Trophoblast cell (in vitro differentiated cells and primary cell): ENCODE results near the gene WDR45. TPM values are rescaled to one million over a fixed set of nuclear protein-coding genes. Genes with fewer than 3 reads are reported as not detected.
"Not testable (repeated sequence)": the region's sequence is repeated elsewhere in the genome, so short reads cannot be mapped to it uniquely, and the experiment has no call there.

Source experiments
- DNase-seq, 2 donors: peaks; one replicate each; pipeline ENCODE4 v3.0.0-alpha.2; 2016
- H2AFZ ChIP-seq: 2 replicates; pipeline ENCODE4 v1.6.1; 2013; ENCODE audit warnings: low read length, moderate library complexity, mild to moderate bottlenecking; ENCODE audit not compliant: insufficient read depth, poor library complexity
- H2AK5ac ChIP-seq: 2 replicates; pipeline ENCODE4 v1.6.1; 2013; ENCODE audit warnings: mild to moderate bottlenecking, low read length
- H2BK120ac ChIP-seq: 2 replicates; pipeline ENCODE4 v1.6.1; 2013; ENCODE audit warnings: low read length, mild to moderate bottlenecking, moderate library complexity; ENCODE audit not compliant: insufficient read depth, poor library complexity
- H2BK12ac ChIP-seq: 2 replicates; pipeline ENCODE4 v1.6.1; 2013; ENCODE audit warnings: mild to moderate bottlenecking, low read length, moderate library complexity
- H2BK5ac ChIP-seq: 2 replicates; pipeline ENCODE4 v1.6.1; 2013; ENCODE audit warnings: low read length, low read depth, moderate library complexity, mild to moderate bottlenecking; ENCODE audit not compliant: poor library complexity
- H3K14ac ChIP-seq: 2 replicates; pipeline ENCODE4 v1.6.1; 2013; ENCODE audit warnings: mild to moderate bottlenecking, low read length
- H3K18ac ChIP-seq: 2 replicates; pipeline ENCODE4 v1.6.1; 2013; ENCODE audit warnings: mild to moderate bottlenecking, low read length
- H3K23ac ChIP-seq: 2 replicates; pipeline ENCODE4 v1.6.1; 2013; ENCODE audit warnings: low read length
- H3K27ac ChIP-seq: 2 replicates; pipeline ENCODE4 v1.5.1; 2013; ENCODE audit warnings: low read depth, mild to moderate bottlenecking, inconsistent platforms, low read length, moderate library complexity
- H3K27me3 ChIP-seq: 2 replicates; pipeline ENCODE4 v1.6.1; 2013; ENCODE audit warnings: inconsistent platforms, mild to moderate bottlenecking, low read length, moderate library complexity; ENCODE audit not compliant: insufficient read depth
- H3K36me3 ChIP-seq, 2 experiments: 1 replicate in 1 of 2; 2 replicates in 1 of 2; pipeline ENCODE4 v1.6.1; 2013; ENCODE audit warnings: low read length in 2 of 2, mild to moderate bottlenecking in 2 of 2, moderate library complexity in 1 of 2; ENCODE audit not compliant: insufficient read depth in 2 of 2, control insufficient read depth in 1 of 2
- H3K4ac ChIP-seq: 2 replicates; pipeline ENCODE4 v1.6.1; 2013; ENCODE audit warnings: low read depth, mild to moderate bottlenecking, low read length, moderate library complexity
- H3K4me1 ChIP-seq, 2 experiments: 1 replicate in 1 of 2; 2 replicates in 1 of 2; pipeline ENCODE4 v1.6.1; 2013; ENCODE audit warnings: low read length in 2 of 2, mild to moderate bottlenecking in 2 of 2, moderate library complexity in 1 of 2; ENCODE audit not compliant: insufficient read depth in 2 of 2, control insufficient read depth in 1 of 2
- H3K4me2 ChIP-seq: 2 replicates; pipeline ENCODE4 v1.6.1; 2013; ENCODE audit warnings: inconsistent platforms, mild to moderate bottlenecking, low read length, moderate library complexity
- H3K4me3 ChIP-seq: 2 replicates; pipeline ENCODE4 v1.5.1; 2013; ENCODE audit warnings: mild to moderate bottlenecking, low read depth, low read length, inconsistent platforms
- H3K79me1 ChIP-seq: one replicate; pipeline ENCODE4 v1.6.1; 2013; ENCODE audit warnings: low read length
- H3K79me2 ChIP-seq: 2 replicates; pipeline ENCODE4 v1.6.1; 2013; ENCODE audit warnings: low read length, mild to moderate bottlenecking; ENCODE audit not compliant: control insufficient read depth, insufficient read depth, poor library complexity
- H3K9ac ChIP-seq: 2 replicates; pipeline ENCODE4 v1.6.1; 2013; ENCODE audit warnings: mild to moderate bottlenecking, low read length
- H3K9me3 ChIP-seq: 2 replicates; pipeline ENCODE4 v1.6.1; 2013; ENCODE audit warnings: low read depth, mild to moderate bottlenecking, control low read depth, inconsistent platforms, low read length; ENCODE audit not compliant: insufficient read depth
- H4K12ac ChIP-seq: 2 replicates; pipeline ENCODE4 v1.6.1; 2013; ENCODE audit warnings: low read depth, mild to moderate bottlenecking, low read length, moderate library complexity
- H4K8ac ChIP-seq: 2 replicates; pipeline ENCODE4 v1.6.1; 2013; ENCODE audit warnings: low read depth, mild to moderate bottlenecking, low read length, moderate library complexity
- H4K91ac ChIP-seq: one replicate; pipeline ENCODE4 v1.6.1; 2013; ENCODE audit warnings: low read depth, mild to moderate bottlenecking, low read length, moderate library complexity
- whole genome bisulfite sequencing: extraction: QIAGEN DNeasy Blood & Tissue Kit; methylation state at CpG from one replicate; pipeline ENCODE4 v1.1.7; 2013; ENCODE audit warnings: missing lambda C conversion rate; ENCODE audit not compliant: insufficient read length, insufficient coverage; ENCODE audit errors: extremely low coverage; 5-methylcytosine and 5-hydroxymethylcytosine counted together
- polyA plus RNA-seq: library from polyadenylated mRNA; stranded (reverse); fragments of 200-250 nt; gene quantifications from 2 replicates; pipeline ENCODE4 v1.2.3, GENCODE V29; 2013

The WDR45 gene
- 39.0 and 40.1 TPM in 2 replicates for polyA plus RNA-seq

GRCh38 chrX:49079489-49080428 is at the start of gene WDR45:
TSS of gene WDR45 (minus strand) at chrX:49079887. CDS start at chrX:49078095, 1,792 bp downstream.
- Histone ChIP-seq H3K79me2 (peaks cover 3% of the 10 kb centered on the region), H3K4me3 (peak within 1 kb of the TSS; percentile 81), H4K8ac (peak within 1 kb of the TSS; percentile 88), H3K4me2 (peak within 1 kb of the TSS; percentile 60), H4K12ac (peak within 1 kb of the TSS; percentile 89), H3K9me3 (no peaks in the 10 kb centered on the region), H3K27me3 (no peaks in the 10 kb centered on the region), H3K9ac (peak within 1 kb of the TSS; percentile 98), H2BK5ac (peak within 1 kb of the TSS; percentile 80), H3K14ac (peak within 1 kb of the TSS; percentile 85), H2AK5ac (peak within 1 kb of the TSS; percentile 79), H3K23ac (no peak within 1 kb of the TSS), H3K4ac (peak within 1 kb of the TSS; percentile 87), H4K91ac (peak within 1 kb of the TSS; percentile 90), H3K36me3 (peaks cover 17 to 23% of the 10 kb centered on the region in 2 experiments), H3K79me1 (peaks cover 10% of the 10 kb centered on the region), H2AFZ (peak within 1 kb of the TSS; percentile 69), H3K4me1 (peaks cover 9 to 15% of the 10 kb centered on the region in 2 experiments), H3K27ac (peak within 1 kb of the TSS; percentile 83), H3K18ac (peak within 1 kb of the TSS; percentile 87), H2BK120ac (peak within 1 kb of the TSS; percentile 76), H2BK12ac (no peak within 1 kb of the TSS)
- no CpG with 5 or more reads among the region's 55 CpGs for WGBS
- DNase-seq: peak; percentile 24 to 61

- Histone ChIP-seq H3K36me3 (no peaks in the 10 kb centered on the region), H3K4me1 (no peaks in the 10 kb centered on the region), H3K4me2 (no peak overlapping the region), H2AFZ (no peak overlapping the region), H3K79me2 (no peaks in the 10 kb centered on the region), H4K12ac (no peak overlapping the region), H3K23ac (no peak overlapping the region), H3K79me1 (no peaks in the 10 kb centered on the region), H3K27ac (no peak overlapping the region), H3K9ac (no peak overlapping the region), H2BK120ac (no peak overlapping the region), H4K8ac (no peak overlapping the region), H3K27me3 (no peaks in the 10 kb centered on the region), H3K4me3 (no peak overlapping the region), H2BK5ac (no peak overlapping the region), H2BK12ac (no peak overlapping the region), H3K9me3 (no peaks in the 10 kb centered on the region), H2AK5ac (no peak overlapping the region), H4K91ac (no peak overlapping the region), H3K14ac (no peak overlapping the region), H3K4ac (no peak overlapping the region), H3K18ac (no peak overlapping the region)
- no peak for DNase-seq
- no CpG with 5 or more reads among the region's 4 CpGs for WGBS
Measured at GRCh38 chrX:49129427-49129826, 49.7 kb upstream of the WDR45 start.

- H4K91ac ChIP-seq, H3K4me2 ChIP-seq, H2BK12ac ChIP-seq, H3K9ac ChIP-seq, H3K79me1 ChIP-seq, H3K79me2 ChIP-seq, H2AK5ac ChIP-seq, H3K14ac ChIP-seq, H3K4me1 ChIP-seq, H3K4ac ChIP-seq, H3K9me3 ChIP-seq, H3K36me3 ChIP-seq, H3K27me3 ChIP-seq, H4K8ac ChIP-seq, H3K18ac ChIP-seq, H2AFZ ChIP-seq, H3K23ac ChIP-seq, H2BK5ac ChIP-seq, DNase-seq, H3K27ac ChIP-seq, H3K4me3 ChIP-seq, H2BK120ac ChIP-seq, H4K12ac ChIP-seq: not testable (repeated sequence)
- no CpG with 5 or more reads among the region's 13 CpGs for WGBS
Measured at GRCh38 chrX:49127742-49128258, 48.1 kb upstream of the WDR45 start.

GRCh38 chrX:49122499-49122898 is 42.8 kb upstream of the WDR45 start:
- H3K4ac ChIP-seq: peak overlapping the region; percentile 17
- peak overlapping the region; percentile 87 for H3K4me2 ChIP-seq
- no peak overlapping the region for H4K91ac ChIP-seq
- H3K79me1 ChIP-seq: peaks cover 3% of the 10 kb centered on the region
- H3K9me3 ChIP-seq: no peaks in the 10 kb centered on the region
- H3K23ac ChIP-seq: no peak overlapping the region
- no peak overlapping the region for H4K12ac ChIP-seq
- H2BK12ac ChIP-seq: no peak overlapping the region
- no peak overlapping the region for H3K14ac ChIP-seq
- H2AFZ ChIP-seq: no peak overlapping the region
- H2AK5ac ChIP-seq: no peak overlapping the region
- no peak overlapping the region for H3K27ac ChIP-seq
- peaks cover 0 to 5% of the 10 kb centered on the region in 2 experiments for H3K4me1 ChIP-seq
- DNase-seq: no peak
- WGBS: no CpG with 5 or more reads among the region's 5 CpGs
- H3K27me3 ChIP-seq: no peaks in the 10 kb centered on the region
- no peak overlapping the region for H3K4me3 ChIP-seq
- H2BK5ac ChIP-seq: no peak overlapping the region
- peaks cover 9 to 16% of the 10 kb centered on the region in 2 experiments for H3K36me3 ChIP-seq
- peaks cover 4% of the 10 kb centered on the region for H3K79me2 ChIP-seq
- H2BK120ac ChIP-seq: no peak overlapping the region
- H3K9ac ChIP-seq: no peak overlapping the region
- H3K18ac ChIP-seq: no peak overlapping the region
- H4K8ac ChIP-seq: no peak overlapping the region
